Measurements from ENCODE around the gene MYRIP.

MYRIP gene

GRCh38 chr3:40097131-40098117 lies 288.0 kb downstream of the MYRIP start:
- no peak for TF ChIP-seq CTCF (IDR thresholded peaks at IDR 0.05; ENCODE audit: low read depth, low read length)
- no peak for TF ChIP-seq POLR2A (IDR thresholded peaks at IDR 0.05; ENCODE audit: extremely low read depth, insufficient read length)
- TF ChIP-seq, protein P1, sequence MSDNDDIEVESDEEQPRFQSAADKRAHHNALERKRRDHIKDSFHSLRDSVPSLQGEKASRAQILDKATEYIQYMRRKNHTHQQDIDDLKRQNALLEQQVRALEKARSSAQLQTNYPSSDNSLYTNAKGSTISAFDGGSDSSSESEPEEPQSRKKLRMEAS (IDR thresholded peaks at IDR 0.05; ENCODE audit: low read depth, low read length), result no peak
- no peak for TF ChIP-seq MYC (IDR thresholded peaks at IDR 0.05; ENCODE audit: low read depth, low read length)
- no peak for DNase-seq (ENCODE audit: low read depth)
- no peak overlapping the region for H3K4me3 ChIP-seq (ENCODE audit: low read depth, low read length)

DNA sequence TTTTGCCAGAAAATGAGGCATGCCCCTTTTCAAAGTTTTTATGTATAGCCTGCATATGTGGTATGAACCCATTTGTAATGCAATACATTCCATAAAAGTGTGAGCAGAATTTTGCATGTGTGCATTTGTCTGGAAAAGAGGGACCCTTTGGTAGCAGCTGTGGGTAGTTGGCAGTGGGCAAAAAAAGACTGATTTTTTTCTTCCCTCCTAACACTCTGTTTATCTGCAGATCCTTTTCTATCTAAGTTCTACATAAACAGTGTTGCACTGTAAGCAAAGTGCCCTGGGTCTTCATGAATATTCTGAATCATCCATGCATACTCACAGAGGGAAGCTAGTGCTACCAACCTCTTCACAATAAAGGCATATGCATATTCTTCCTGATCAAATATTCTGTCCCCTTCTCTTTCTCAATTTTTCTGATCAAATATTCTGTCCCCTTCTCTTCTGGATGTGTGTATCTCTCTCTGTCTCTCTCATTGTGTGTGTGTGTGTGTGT lies 288.9 kb downstream of the MYRIP start:
- TF ChIP-seq, protein P1 (IDR thresholded peaks at IDR 0.05; ENCODE audit: low read depth, low read length), result no peak
- TF ChIP-seq CTCF (IDR thresholded peaks at IDR 0.05; ENCODE audit: low read depth, low read length), result no peak
- no peak for TF ChIP-seq MYC (IDR thresholded peaks at IDR 0.05; ENCODE audit: low read depth, low read length)
- no peak for TF ChIP-seq POLR2A (IDR thresholded peaks at IDR 0.05; ENCODE audit: extremely low read depth, insufficient read length)
- no peak for DNase-seq (ENCODE audit: low read depth)
- no peak overlapping the region for H3K4me3 ChIP-seq (ENCODE audit: low read depth, low read length)

DNA sequence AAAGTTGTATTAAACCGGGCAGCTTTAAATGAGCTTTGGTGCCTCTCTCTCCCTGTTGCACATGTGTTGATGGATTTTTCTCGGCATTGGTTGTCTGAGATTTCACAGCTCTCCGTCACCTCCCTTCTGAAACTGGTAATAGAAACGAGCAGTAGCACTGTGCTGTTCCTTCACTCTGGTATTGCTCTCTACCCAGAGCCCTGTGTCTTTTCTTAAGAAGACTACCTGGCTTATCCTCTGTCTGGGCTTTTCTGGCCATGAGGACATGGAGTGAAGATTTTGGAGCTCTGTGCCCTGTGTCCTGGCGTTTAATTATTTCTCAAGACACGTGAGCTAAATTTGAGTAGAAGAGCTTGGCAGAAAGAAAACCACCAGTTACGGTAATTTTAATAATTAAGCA lies 290.5 kb downstream of the MYRIP start:
- no peak overlapping the region for H3K4me3 ChIP-seq (ENCODE audit: low read depth, low read length)
- no peak for DNase-seq (ENCODE audit: low read depth)
- TF ChIP-seq MYC (IDR thresholded peaks at IDR 0.05; ENCODE audit: low read depth, low read length), result no peak
- TF ChIP-seq, protein P1 (IDR thresholded peaks at IDR 0.05; ENCODE audit: low read depth, low read length), result no peak
- TF ChIP-seq CTCF (IDR thresholded peaks at IDR 0.05; ENCODE audit: low read depth, low read length), result no peak
- no peak for TF ChIP-seq POLR2A (IDR thresholded peaks at IDR 0.05; ENCODE audit: extremely low read depth, insufficient read length)

- no peak for TF ChIP-seq CTCF (IDR thresholded peaks at IDR 0.05; ENCODE audit: low read depth, low read length)
- no peak for TF ChIP-seq POLR2A (IDR thresholded peaks at IDR 0.05; ENCODE audit: extremely low read depth, insufficient read length)
- no peak for TF ChIP-seq MYC (IDR thresholded peaks at IDR 0.05; ENCODE audit: low read depth, low read length)
- TF ChIP-seq, protein P1 (IDR thresholded peaks at IDR 0.05; ENCODE audit: low read depth, low read length), result no peak
- H3K4me3 ChIP-seq (ENCODE audit: low read depth, low read length), result no peak overlapping the region
- no peak for DNase-seq (ENCODE audit: low read depth)
Observed at GRCh38 chr3:40102182-40102581, 292.8 kb downstream of the MYRIP start.

GRCh38 chr3:40103829-40104228 lies 294.4 kb downstream of the MYRIP start:
- no peak for TF ChIP-seq CTCF (IDR thresholded peaks at IDR 0.05; ENCODE audit: low read depth, low read length)
- H3K4me3 ChIP-seq (ENCODE audit: low read depth, low read length), result no peak overlapping the region
- no peak for DNase-seq (ENCODE audit: low read depth)
